Endothelial cell of umbilical vein (primary cell): ENCODE results near the gene RIMBP2.

ENCODE experiments used
- EZH2 ChIP-seq: IDR thresholded peaks from 2 replicates; pipeline ENCODE4 v1.6.1; 2012; ENCODE audit warnings: borderline replicate concordance, low read depth, mild to moderate bottlenecking, moderate library complexity, low read length, inconsistent platforms; ENCODE audit not compliant: severe bottlenecking
- POLR2AphosphoS5 ChIP-seq: IDR thresholded peaks from 2 replicates; pipeline ENCODE4 v1.6.1; 2012; ENCODE audit warnings: low read depth, mild to moderate bottlenecking, control low read depth, low read length, moderate library complexity; ENCODE audit not compliant: insufficient read depth
- TF ChIP-seq, protein P1 (sequence below): IDR thresholded peaks from 2 replicates; pipeline ENCODE4 v1.6.1; 2011; ENCODE audit not compliant: insufficient read depth, insufficient read length
- TF ChIP-seq, protein P2 (sequence below), 2 donors: IDR thresholded peaks; 1 replicate in 1 of 2; 2 replicates in 1 of 2; pipeline ENCODE4 v1.5.1; 2011; ENCODE audit warnings: low read length in 2 of 2, mild to moderate bottlenecking in 2 of 2, moderate library complexity in 2 of 2, control low read depth in 1 of 2, inconsistent platforms in 1 of 2, low read depth in 1 of 2; ENCODE audit not compliant: insufficient read depth in 1 of 2; ENCODE audit errors: extremely low read depth in 1 of 2

DNA sequence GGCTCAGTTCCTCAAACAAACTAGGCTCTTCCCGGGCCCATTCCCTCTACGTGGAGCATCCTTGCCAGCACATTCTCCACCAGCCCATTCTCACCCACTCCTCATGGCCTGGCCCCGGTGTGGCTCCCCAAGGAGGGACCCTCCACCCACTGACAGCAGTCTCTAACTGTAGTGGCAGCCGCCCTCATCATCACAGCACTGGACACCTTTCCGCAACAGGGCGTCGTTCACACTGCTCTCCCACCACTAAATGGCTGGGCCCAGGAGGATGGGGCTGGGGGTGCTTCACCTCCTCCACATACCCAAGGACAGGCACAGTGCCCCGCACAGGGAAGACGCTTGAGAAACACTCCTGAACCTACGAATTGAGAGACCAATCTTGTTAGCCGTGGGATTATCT is 123.0 kb downstream of the RIMBP2 start:
- TF ChIP-seq POLR2AphosphoS5 (no peak), EZH2 (no peak)
- TF ChIP-seq, protein P1, sequence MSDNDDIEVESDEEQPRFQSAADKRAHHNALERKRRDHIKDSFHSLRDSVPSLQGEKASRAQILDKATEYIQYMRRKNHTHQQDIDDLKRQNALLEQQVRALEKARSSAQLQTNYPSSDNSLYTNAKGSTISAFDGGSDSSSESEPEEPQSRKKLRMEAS, result no peak
- TF ChIP-seq, protein P2, sequence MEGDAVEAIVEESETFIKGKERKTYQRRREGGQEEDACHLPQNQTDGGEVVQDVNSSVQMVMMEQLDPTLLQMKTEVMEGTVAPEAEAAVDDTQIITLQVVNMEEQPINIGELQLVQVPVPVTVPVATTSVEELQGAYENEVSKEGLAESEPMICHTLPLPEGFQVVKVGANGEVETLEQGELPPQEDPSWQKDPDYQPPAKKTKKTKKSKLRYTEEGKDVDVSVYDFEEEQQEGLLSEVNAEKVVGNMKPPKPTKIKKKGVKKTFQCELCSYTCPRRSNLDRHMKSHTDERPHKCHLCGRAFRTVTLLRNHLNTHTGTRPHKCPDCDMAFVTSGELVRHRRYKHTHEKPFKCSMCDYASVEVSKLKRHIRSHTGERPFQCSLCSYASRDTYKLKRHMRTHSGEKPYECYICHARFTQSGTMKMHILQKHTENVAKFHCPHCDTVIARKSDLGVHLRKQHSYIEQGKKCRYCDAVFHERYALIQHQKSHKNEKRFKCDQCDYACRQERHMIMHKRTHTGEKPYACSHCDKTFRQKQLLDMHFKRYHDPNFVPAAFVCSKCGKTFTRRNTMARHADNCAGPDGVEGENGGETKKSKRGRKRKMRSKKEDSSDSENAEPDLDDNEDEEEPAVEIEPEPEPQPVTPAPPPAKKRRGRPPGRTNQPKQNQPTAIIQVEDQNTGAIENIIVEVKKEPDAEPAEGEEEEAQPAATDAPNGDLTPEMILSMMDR (IDR thresholded peaks at IDR 0.05; ENCODE audit: extremely low read depth in 1 of 2, insufficient read depth in 1 of 2, low read depth in 1 of 2, low read length in 2 of 2), result no peak
